ENCODE measurements around the gene SDHB.

- TF ChIP-seq SIN3A (IDR thresholded peaks at IDR 0.05; ENCODE audit: borderline replicate concordance, insufficient read depth, low read depth, low read length): no peak
- TF ChIP-seq CTCF (IDR thresholded peaks at IDR 0.05): no peak
Observed at GRCh38 chr1:17055801-17056200, 2.0 kb upstream of the SDHB start.
